Osteoblast (primary cell): ENCODE results near the gene PDLIM5. TPM values are rescaled to one million over a fixed set of nuclear protein-coding genes. Genes with fewer than 3 reads are reported as not detected.
A peak's percentile ranks its signal among the peaks of the same experiment; 100 is the strongest.
"Not testable (repeated sequence)": the region's sequence is repeated elsewhere in the genome, so short reads cannot be mapped to it uniquely, and the experiment has no call there.

Source experiments
- DNase-seq: peaks from one replicate; pipeline ENCODE4 v3.0.0; 2011; ENCODE audit warnings: low spot score, mixed read lengths; ENCODE audit not compliant: insufficient read length; ENCODE audit errors: missing footprints
- H2AFZ ChIP-seq: 2 replicates; pipeline ENCODE4 v1.6.0; 2011; ENCODE audit warnings: mild to moderate bottlenecking, low read length
- H3K27ac ChIP-seq: 2 replicates; pipeline ENCODE4 v1.5.1; 2011; ENCODE audit warnings: mild to moderate bottlenecking, low read depth, low read length, moderate library complexity
- H3K27me3 ChIP-seq: 2 replicates; pipeline ENCODE4 v1.6.0; 2012; ENCODE audit warnings: mild to moderate bottlenecking, control low read depth, inconsistent platforms, low read length, moderate library complexity; ENCODE audit not compliant: insufficient read depth
- H3K36me3 ChIP-seq: 2 replicates; pipeline ENCODE4 v1.5.1; 2011; ENCODE audit warnings: mild to moderate bottlenecking, low read length, control low read depth, moderate library complexity; ENCODE audit not compliant: insufficient read depth
- H3K4me1 ChIP-seq: 2 replicates; pipeline ENCODE4 v1.5.1; 2011; ENCODE audit warnings: mild to moderate bottlenecking, low read length, control low read depth, moderate library complexity; ENCODE audit not compliant: insufficient read depth
- H3K4me2 ChIP-seq: 2 replicates; pipeline ENCODE4 v1.6.0; 2011; ENCODE audit warnings: mild to moderate bottlenecking, low read length; ENCODE audit not compliant: insufficient read depth
- H3K4me3 ChIP-seq: fragments of 200-600 bp; sonication (generic); 3 replicates; pipeline ENCODE4 v1.5.1; 2012; ENCODE audit warnings: mild to moderate bottlenecking, low read length, inconsistent platforms; ENCODE audit not compliant: insufficient read depth
- H3K79me2 ChIP-seq: 2 replicates; pipeline ENCODE4 v1.6.0; 2012; ENCODE audit warnings: mild to moderate bottlenecking, low read length, control low read depth, inconsistent platforms; ENCODE audit not compliant: insufficient read depth
- H3K9me3 ChIP-seq: 2 replicates; pipeline ENCODE4 v1.5.1; 2011; ENCODE audit warnings: low read depth, low read length, control low read depth
- H4K20me1 ChIP-seq: 2 replicates; pipeline ENCODE4 v1.6.0; 2012; ENCODE audit warnings: mild to moderate bottlenecking, low read length, control low read depth; ENCODE audit not compliant: insufficient read depth
- CTCF ChIP-seq: IDR thresholded peaks from 2 replicates; pipeline ENCODE4 v1.5.1; 2011; ENCODE audit warnings: mild to moderate bottlenecking, low read depth, low read length, moderate library complexity; ENCODE audit errors: extremely low read depth
- total RNA-seq: library from RNA; depleted of rRNA; stranded (reverse); fragments of >200 nt; gene quantifications from 2 replicates; pipeline ENCODE4 v1.2.3, GENCODE V29; 2012

Gene PDLIM5
- total RNA-seq, 1 donor, result 312 TPM

GRCh38 chr4:94654714-94655113 lies 203.0 kb downstream of the PDLIM5 start:
- Histone ChIP-seq H3K27me3 (no peaks in the 10 kb centered on the region), H3K27ac (peak overlapping the region; percentile 13), H3K36me3 (peaks cover 53% of the 10 kb centered on the region), H2AFZ (no peak overlapping the region), H3K4me2 (no peak overlapping the region), H3K9me3 (no peaks in the 10 kb centered on the region), H3K79me2 (peaks cover 11% of the 10 kb centered on the region), H4K20me1 (no peaks in the 10 kb centered on the region), H3K4me1 (peaks cover 14% of the 10 kb centered on the region), H3K4me3 (no peak overlapping the region)
- no peak for TF ChIP-seq CTCF
- DNase-seq, result no peak

GRCh38 chr4:94660614-94661013 lies 208.9 kb downstream of the PDLIM5 start:
- peaks cover 65% of the 10 kb centered on the region for H3K36me3 ChIP-seq
- H3K27ac ChIP-seq, result no peak overlapping the region
- H3K4me3 ChIP-seq, result no peak overlapping the region
- H3K9me3 ChIP-seq, result no peaks in the 10 kb centered on the region
- no peaks in the 10 kb centered on the region for H4K20me1 ChIP-seq
- no peaks in the 10 kb centered on the region for H3K79me2 ChIP-seq
- no peaks in the 10 kb centered on the region for H3K27me3 ChIP-seq
- H3K4me2 ChIP-seq, result no peak overlapping the region
- DNase-seq, result no peak
- no peak for TF ChIP-seq CTCF
- H2AFZ ChIP-seq, result no peak overlapping the region
- no peaks in the 10 kb centered on the region for H3K4me1 ChIP-seq

DNA sequence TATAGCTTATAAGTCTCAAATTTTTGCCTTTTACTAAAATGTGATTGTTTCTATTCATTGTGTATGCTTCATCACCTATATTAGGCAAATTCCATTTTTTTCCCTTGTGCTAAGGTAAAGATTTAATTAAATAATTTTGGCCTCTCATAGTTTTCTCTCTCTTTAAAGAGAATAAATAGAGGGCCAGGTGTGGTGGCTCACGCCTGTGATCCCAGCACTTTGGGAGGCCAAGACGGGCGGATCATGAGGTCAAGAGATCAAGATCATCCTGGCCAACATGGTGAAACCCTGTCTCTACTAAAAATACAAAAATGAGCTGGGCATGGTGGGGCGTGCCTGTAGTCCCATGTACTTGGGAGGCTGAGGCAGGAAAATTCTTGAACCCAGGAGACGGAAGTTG lies 213.3 kb downstream of the PDLIM5 start:
- H3K36me3 ChIP-seq, result peaks cover 64% of the 10 kb centered on the region
- H4K20me1 ChIP-seq, H3K4me1 ChIP-seq, H3K27ac ChIP-seq, H3K4me3 ChIP-seq, H3K4me2 ChIP-seq, DNase-seq, H2AFZ ChIP-seq, H3K79me2 ChIP-seq, H3K9me3 ChIP-seq, H3K27me3 ChIP-seq: not testable (repeated sequence)

DNA sequence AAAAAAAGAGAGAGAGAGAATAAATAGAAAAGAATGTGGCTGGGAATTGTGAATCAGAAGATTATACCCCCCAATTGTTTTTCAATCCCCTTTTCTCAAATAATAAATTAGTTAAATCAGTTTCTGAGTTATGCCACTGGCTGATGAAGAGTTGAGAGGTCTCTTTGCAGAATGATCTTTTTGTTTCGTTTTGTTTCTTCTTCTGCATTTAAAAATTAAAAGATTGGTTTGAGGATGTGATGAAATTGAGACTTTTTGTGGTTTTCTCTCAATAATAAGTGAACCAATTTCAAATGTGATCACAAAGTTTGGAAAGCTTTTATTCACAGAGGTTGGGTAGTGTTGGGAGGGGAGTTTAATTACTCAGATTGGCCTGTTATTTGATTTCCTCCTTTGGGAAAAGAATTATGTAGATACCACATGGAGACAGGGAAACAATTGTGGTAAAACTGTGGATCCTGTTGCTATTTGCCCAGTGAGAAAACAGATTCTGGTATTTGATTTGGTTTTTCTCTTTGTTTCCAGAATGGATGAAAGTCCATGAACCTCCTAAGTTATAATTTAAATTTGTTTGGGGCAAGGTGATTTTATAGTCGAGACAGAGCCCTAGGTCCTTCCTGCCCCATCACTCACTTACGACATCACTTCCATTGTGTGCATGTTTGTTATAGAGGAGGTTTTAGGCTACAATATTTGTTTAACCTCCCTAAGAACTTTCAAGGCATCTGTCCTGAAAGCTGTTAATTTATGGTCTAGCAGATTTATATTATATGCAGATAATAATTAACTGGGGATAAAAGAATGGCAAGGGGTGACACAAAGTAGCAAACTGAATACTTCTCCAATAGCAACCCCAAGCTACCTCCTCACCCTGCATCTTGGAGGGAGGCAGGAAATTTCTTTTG lies 214.0 kb downstream of the PDLIM5 start:
- no peaks in the 10 kb centered on the region for H3K79me2 ChIP-seq
- no peaks in the 10 kb centered on the region for H3K27me3 ChIP-seq
- H3K4me3 ChIP-seq, result no peak overlapping the region
- no peaks in the 10 kb centered on the region for H4K20me1 ChIP-seq
- no peaks in the 10 kb centered on the region for H3K9me3 ChIP-seq
- no peak overlapping the region for H3K4me2 ChIP-seq
- peaks cover 57% of the 10 kb centered on the region for H3K36me3 ChIP-seq
- peak overlapping the region; percentile 15 for H3K27ac ChIP-seq
- H3K4me1 ChIP-seq, result peaks cover 9% of the 10 kb centered on the region
- DNase-seq, result no peak
- no peak for TF ChIP-seq CTCF
- H2AFZ ChIP-seq, result no peak overlapping the region
